GM15510 (cell line): ENCODE data around the gene PRRC2C.

Experiments
- POLR2A ChIP-seq: IDR thresholded peaks from 3 replicates; pipeline ENCODE4 v1.6.1; 2011; ENCODE audit warnings: borderline replicate concordance; ENCODE audit not compliant: insufficient read length; ENCODE audit errors: extremely low read depth

Gene PRRC2C

GRCh38 chr1:171550050-171550449 lies 64.7 kb downstream of the PRRC2C start:
- no peak for TF ChIP-seq POLR2A

- no peak for TF ChIP-seq POLR2A
Observed at GRCh38 chr1:171563675-171564074, 78.3 kb downstream of the PRRC2C start.

GRCh38 chr1:171566467-171566866 lies 81.1 kb downstream of the PRRC2C start:
- no peak for TF ChIP-seq POLR2A

- TF ChIP-seq POLR2A: no peak
Observed at GRCh38 chr1:171570295-171570694, 85.0 kb downstream of the PRRC2C start.

GRCh38 chr1:171576144-171576543 lies 90.8 kb downstream of the PRRC2C start:
- TF ChIP-seq POLR2A: no peak

- TF ChIP-seq POLR2A: no peak
Observed at GRCh38 chr1:171581226-171581625, 95.9 kb downstream of the PRRC2C start.

- TF ChIP-seq POLR2A: no peak
Observed at GRCh38 chr1:171581766-171582165, 96.4 kb downstream of the PRRC2C start.

- TF ChIP-seq POLR2A: no peak
Observed at GRCh38 chr1:171582589-171582988, 97.3 kb downstream of the PRRC2C start.

GRCh38 chr1:171583591-171584201 lies 98.4 kb downstream of the PRRC2C start:
- no peak for TF ChIP-seq POLR2A

- no peak for TF ChIP-seq POLR2A
Observed at GRCh38 chr1:171585715-171586114, 100.4 kb downstream of the PRRC2C start.

GRCh38 chr1:171588230-171588629 lies 102.9 kb downstream of the PRRC2C start:
- no peak for TF ChIP-seq POLR2A

GRCh38 chr1:171590022-171590421 lies 104.7 kb downstream of the PRRC2C start:
- TF ChIP-seq POLR2A: no peak

- TF ChIP-seq POLR2A: no peak
Observed at GRCh38 chr1:171595324-171595723, 110.0 kb downstream of the PRRC2C start.

GRCh38 chr1:171596119-171596518 lies 110.8 kb downstream of the PRRC2C start:
- no peak for TF ChIP-seq POLR2A

GRCh38 chr1:171596705-171597104 lies 111.4 kb downstream of the PRRC2C start:
- TF ChIP-seq POLR2A: no peak

GRCh38 chr1:171597203-171597602 lies 111.9 kb downstream of the PRRC2C start:
- TF ChIP-seq POLR2A: no peak

- TF ChIP-seq POLR2A: no peak
Observed at GRCh38 chr1:171600862-171601261, 115.5 kb downstream of the PRRC2C start.
